HUDEP-2 (cell line): ENCODE results near the gene PLAAT3.
"Not testable (repeated sequence)": the region's sequence is repeated elsewhere in the genome, so short reads cannot be mapped to it uniquely, and the experiment has no call there.

Experiments
- DNase-seq, 76 experiments: peaks; one replicate each; lab custom pipeline; 2025; ENCODE audit not compliant: unreplicated experiment in 76 of 76; lab: John Stamatoyannopoulos, UW

PLAAT3 gene

GRCh38 chr11:63614136-63614671, at the start of gene PLAAT3:
Gene PLAAT3 (minus strand): TSS chr11:63614433. CDS start chr11:63614014, 419 bp downstream.
- peak in 69 of 76 experiments; percentile 13 to 81 (median 64) for DNase-seq

GRCh38 chr11:63663809-63664208, 49.6 kb upstream of the PLAAT3 start:
- no peak for DNase-seq

GRCh38 chr11:63660972-63661371, 46.7 kb upstream of the PLAAT3 start:
- no peak for DNase-seq

- DNase-seq = no peak
These were observed 38.4 kb upstream of the PLAAT3 start for GRCh38 chr11:63652671-63653070.

- DNase-seq = no peak
These were observed 29.0 kb upstream of the PLAAT3 start for GRCh38 chr11:63643205-63643604.

GRCh38 chr11:63641727-63642126, 27.5 kb upstream of the PLAAT3 start:
- no peak for DNase-seq

- DNase-seq = peak in 6 of 76 experiments; percentile 4 to 24 (median 8)
These were observed 25.1 kb upstream of the PLAAT3 start for GRCh38 chr11:63639199-63639832.

GRCh38 chr11:63638436-63638835, 24.2 kb upstream of the PLAAT3 start:
- not testable (repeated sequence) for DNase-seq

- DNase-seq = peak in 43 of 76 experiments; percentile 2 to 54 (median 22)
These were observed 21.7 kb upstream of the PLAAT3 start for GRCh38 chr11:63635762-63636465.

- DNase-seq = no peak
These were observed 15.2 kb upstream of the PLAAT3 start for GRCh38 chr11:63629426-63629825.

- DNase-seq = no peak
These were observed 9.4 kb upstream of the PLAAT3 start for GRCh38 chr11:63623513-63624140.

- DNase-seq = no peak
These were observed 8.1 kb upstream of the PLAAT3 start for GRCh38 chr11:63622323-63622722.

- DNase-seq = no peak
These were observed 6.8 kb upstream of the PLAAT3 start for GRCh38 chr11:63621071-63621470.

- no peak for DNase-seq
These were observed 5.7 kb upstream of the PLAAT3 start for GRCh38 chr11:63619967-63620366.

- not testable (repeated sequence) for DNase-seq
These were observed 3.5 kb upstream of the PLAAT3 start for GRCh38 chr11:63617686-63618085.

GRCh38 chr11:63616953-63617352, 2.7 kb upstream of the PLAAT3 start:
- no peak for DNase-seq

- DNase-seq = no peak
These were observed 607 bp downstream of the PLAAT3 start for GRCh38 chr11:63613517-63614135.

GRCh38 chr11:63612181-63612580, 2.1 kb downstream of the PLAAT3 start:
- no peak for DNase-seq

- DNase-seq = no peak
These were observed 2.9 kb downstream of the PLAAT3 start for GRCh38 chr11:63611395-63611747.

GRCh38 chr11:63610604-63611394, 3.4 kb downstream of the PLAAT3 start:
- DNase-seq = no peak
